ENCODE data around the gene TMEM198.

- no peak for TF ChIP-seq POLR2A (IDR thresholded peaks at IDR 0.05; ENCODE audit: low read depth, low read length)
- no peak for TF ChIP-seq TAF1 (IDR thresholded peaks at IDR 0.05; ENCODE audit: low read depth, low read length)
- no peak for TF ChIP-seq POLR2AphosphoS5 (IDR thresholded peaks at IDR 0.05; ENCODE audit: low read depth, low read length)
These were observed 46.9 kb upstream of the TMEM198 start for GRCh38 chr2:219496825-219497494.

Measured in GM12891 (cell line).